ENCODE data around the gene RPTOR.

RPTOR gene

GRCh38 chr17:80922580-80923160 lies 378.0 kb downstream of the RPTOR start:
- H3K27me3 ChIP-seq (replicated peaks; ENCODE audit: control insufficient read depth, insufficient read depth, low read length, poor library complexity, severe bottlenecking): no peaks in the 10 kb centered on the region
- H3K4me1 ChIP-seq (ENCODE audit: control insufficient read depth, insufficient read depth, low read length, poor library complexity, severe bottlenecking): no peaks in the 10 kb centered on the region
- no peaks in the 10 kb centered on the region for H3K9me3 ChIP-seq (ENCODE audit: control insufficient read depth, low read length)
- H3K36me3 ChIP-seq (ENCODE audit: control insufficient read depth, insufficient read depth, low read length): peaks cover 56% of the 10 kb centered on the region
- no peak for DNase-seq
- H3K4me3 ChIP-seq (ENCODE audit: insufficient read depth, low read depth, low read length, poor library complexity, severe bottlenecking): no peak overlapping the region
- H3K27ac ChIP-seq (ENCODE audit: insufficient read depth, low read length, poor library complexity, severe bottlenecking): no peak overlapping the region

- Histone ChIP-seq H3K27me3 (replicated peaks; ENCODE audit: control insufficient read depth, insufficient read depth, low read length, poor library complexity, severe bottlenecking) (no peaks in the 10 kb centered on the region), H3K36me3 (ENCODE audit: control insufficient read depth, insufficient read depth, low read length) (peaks cover 52% of the 10 kb centered on the region), H3K27ac (ENCODE audit: insufficient read depth, low read length, poor library complexity, severe bottlenecking) (no peak overlapping the region)
Observed at GRCh38 chr17:80923211-80924110, 378.8 kb downstream of the RPTOR start.

GRCh38 chr17:80924111-80924806 lies 379.6 kb downstream of the RPTOR start:
- Histone ChIP-seq H3K9me3 (ENCODE audit: control insufficient read depth, low read length) (no peaks in the 10 kb centered on the region), H3K4me3 (ENCODE audit: insufficient read depth, low read depth, low read length, poor library complexity, severe bottlenecking) (no peak overlapping the region), H3K36me3 (ENCODE audit: control insufficient read depth, insufficient read depth, low read length) (peaks cover 50% of the 10 kb centered on the region), H3K4me1 (ENCODE audit: control insufficient read depth, insufficient read depth, low read length, poor library complexity, severe bottlenecking) (no peaks in the 10 kb centered on the region), H3K27ac (ENCODE audit: insufficient read depth, low read length, poor library complexity, severe bottlenecking) (no peak overlapping the region), H3K27me3 (replicated peaks; ENCODE audit: control insufficient read depth, insufficient read depth, low read length, poor library complexity, severe bottlenecking) (no peaks in the 10 kb centered on the region)
- no peak for DNase-seq

More at GRCh38 chr17:80923211-80924110, 378.8 kb downstream of the RPTOR start:
- Histone ChIP-seq H3K9me3 (ENCODE audit: control insufficient read depth, low read length) (no peaks in the 10 kb centered on the region), H3K4me3 (ENCODE audit: insufficient read depth, low read depth, low read length, poor library complexity, severe bottlenecking) (no peak overlapping the region), H3K4me1 (ENCODE audit: control insufficient read depth, insufficient read depth, low read length, poor library complexity, severe bottlenecking) (no peaks in the 10 kb centered on the region)
- DNase-seq: no peak

- H3K4me3 ChIP-seq (ENCODE audit: insufficient read depth, low read depth, low read length, poor library complexity, severe bottlenecking): no peak overlapping the region
- DNase-seq: no peak
- H3K27ac ChIP-seq (ENCODE audit: insufficient read depth, low read length, poor library complexity, severe bottlenecking): no peak overlapping the region
- H3K9me3 ChIP-seq (ENCODE audit: control insufficient read depth, low read length): no peaks in the 10 kb centered on the region
- H3K36me3 ChIP-seq (ENCODE audit: control insufficient read depth, insufficient read depth, low read length): peaks cover 50% of the 10 kb centered on the region
- no peaks in the 10 kb centered on the region for H3K27me3 ChIP-seq (replicated peaks; ENCODE audit: control insufficient read depth, insufficient read depth, low read length, poor library complexity, severe bottlenecking)
- H3K4me1 ChIP-seq (ENCODE audit: control insufficient read depth, insufficient read depth, low read length, poor library complexity, severe bottlenecking): no peaks in the 10 kb centered on the region
Observed at GRCh38 chr17:80924807-80925610, 380.4 kb downstream of the RPTOR start.

GRCh38 chr17:80925688-80926335 lies 381.2 kb downstream of the RPTOR start:
- no peaks in the 10 kb centered on the region for H3K4me1 ChIP-seq (ENCODE audit: control insufficient read depth, insufficient read depth, low read length, poor library complexity, severe bottlenecking)
- H3K27me3 ChIP-seq (replicated peaks; ENCODE audit: control insufficient read depth, insufficient read depth, low read length, poor library complexity, severe bottlenecking): no peaks in the 10 kb centered on the region
- H3K27ac ChIP-seq (ENCODE audit: insufficient read depth, low read length, poor library complexity, severe bottlenecking): no peak overlapping the region
- H3K4me3 ChIP-seq (ENCODE audit: insufficient read depth, low read depth, low read length, poor library complexity, severe bottlenecking): no peak overlapping the region
- no peaks in the 10 kb centered on the region for H3K9me3 ChIP-seq (ENCODE audit: control insufficient read depth, low read length)
- DNase-seq: no peak
- H3K36me3 ChIP-seq (ENCODE audit: control insufficient read depth, insufficient read depth, low read length): peaks cover 50% of the 10 kb centered on the region

- Histone ChIP-seq H3K4me3 (ENCODE audit: insufficient read depth, low read depth, low read length, poor library complexity, severe bottlenecking) (no peak overlapping the region), H3K4me1 (ENCODE audit: control insufficient read depth, insufficient read depth, low read length, poor library complexity, severe bottlenecking) (no peaks in the 10 kb centered on the region), H3K27me3 (replicated peaks; ENCODE audit: control insufficient read depth, insufficient read depth, low read length, poor library complexity, severe bottlenecking) (no peaks in the 10 kb centered on the region), H3K27ac (ENCODE audit: insufficient read depth, low read length, poor library complexity, severe bottlenecking) (no peak overlapping the region), H3K9me3 (ENCODE audit: control insufficient read depth, low read length) (no peaks in the 10 kb centered on the region), H3K36me3 (ENCODE audit: control insufficient read depth, insufficient read depth, low read length) (peaks cover 50% of the 10 kb centered on the region)
- no peak for DNase-seq
Observed at GRCh38 chr17:80926591-80927250, 382.1 kb downstream of the RPTOR start.

GRCh38 chr17:80927791-80928216 lies 383.2 kb downstream of the RPTOR start:
- DNase-seq: no peak
- Histone ChIP-seq H3K9me3 (ENCODE audit: control insufficient read depth, low read length) (no peaks in the 10 kb centered on the region), H3K4me1 (ENCODE audit: control insufficient read depth, insufficient read depth, low read length, poor library complexity, severe bottlenecking) (no peaks in the 10 kb centered on the region), H3K36me3 (ENCODE audit: control insufficient read depth, insufficient read depth, low read length) (peaks cover 48% of the 10 kb centered on the region), H3K27ac (ENCODE audit: insufficient read depth, low read length, poor library complexity, severe bottlenecking) (no peak overlapping the region), H3K27me3 (replicated peaks; ENCODE audit: control insufficient read depth, insufficient read depth, low read length, poor library complexity, severe bottlenecking) (no peaks in the 10 kb centered on the region), H3K4me3 (ENCODE audit: insufficient read depth, low read depth, low read length, poor library complexity, severe bottlenecking) (no peak overlapping the region)

GRCh38 chr17:80929449-80929848 lies 384.8 kb downstream of the RPTOR start:
- Histone ChIP-seq H3K4me1 (ENCODE audit: control insufficient read depth, insufficient read depth, low read length, poor library complexity, severe bottlenecking) (no peaks in the 10 kb centered on the region), H3K9me3 (ENCODE audit: control insufficient read depth, low read length) (no peaks in the 10 kb centered on the region), H3K27me3 (replicated peaks; ENCODE audit: control insufficient read depth, insufficient read depth, low read length, poor library complexity, severe bottlenecking) (no peaks in the 10 kb centered on the region), H3K27ac (ENCODE audit: insufficient read depth, low read length, poor library complexity, severe bottlenecking) (no peak overlapping the region), H3K4me3 (ENCODE audit: insufficient read depth, low read depth, low read length, poor library complexity, severe bottlenecking) (no peak overlapping the region), H3K36me3 (ENCODE audit: control insufficient read depth, insufficient read depth, low read length) (peaks cover 34% of the 10 kb centered on the region)
- DNase-seq: no peak

Data from effector memory CD4-positive, alpha-beta T cell (primary cell).